ENCODE results near the gene LRRC36.
A peak's percentile ranks its signal among the peaks of the same experiment; 100 is the strongest.

LRRC36 gene

DNA sequence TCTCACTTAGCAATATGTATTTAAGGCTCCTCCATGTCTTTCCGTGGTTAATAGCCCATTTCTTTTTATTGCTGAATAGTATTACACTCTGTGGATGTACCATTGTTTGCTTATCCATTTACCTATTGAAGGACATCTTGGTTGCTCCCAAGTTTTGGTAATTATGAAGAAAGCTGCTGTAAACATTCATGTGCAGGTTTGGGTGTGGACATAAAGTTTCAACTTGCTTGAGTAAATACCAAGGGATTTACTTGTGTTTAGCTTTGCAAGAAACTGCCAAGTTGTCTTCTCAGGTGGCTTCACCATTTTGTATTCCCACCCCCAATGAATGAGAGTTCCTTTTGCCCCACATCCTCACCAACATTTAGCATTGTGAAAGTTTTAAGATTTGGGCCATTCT is 9.5 kb downstream of the LRRC36 start:
- Histone ChIP-seq H3K36me3 (ENCODE audit: control insufficient read depth, low read length) (no peaks in the 10 kb centered on the region), H3K4me1 (ENCODE audit: control insufficient read depth, low read length) (no peaks in the 10 kb centered on the region), H3F3A (ENCODE audit: control insufficient read depth, insufficient read depth) (no peaks in the 10 kb centered on the region), H3K27me3 (ENCODE audit: control insufficient read depth, low read length) (0 out of 2 replicates have a peak, but pooled peaks cover 4% of the 10 kb centered on the region), H3K4me3 (ENCODE audit: low read length) (no peak overlapping the region), H3K79me2 (ENCODE audit: control insufficient read depth, low read length) (no peaks in the 10 kb centered on the region), H3K9me3 (ENCODE audit: control insufficient read depth, insufficient read depth, low read length) (no peaks in the 10 kb centered on the region), H3K4me2 (ENCODE audit: low read length) (no peak overlapping the region), H4K20me1 (ENCODE audit: control insufficient read depth, insufficient read depth, low read depth, low read length) (no peaks in the 10 kb centered on the region), H3K9me2 (replicated peaks; ENCODE audit: control insufficient read depth, low read length) (no peaks in the 10 kb centered on the region), H3K27ac (ENCODE audit: low read depth, low read length) (no peak overlapping the region)
- TF ChIP-seq, protein P1, sequence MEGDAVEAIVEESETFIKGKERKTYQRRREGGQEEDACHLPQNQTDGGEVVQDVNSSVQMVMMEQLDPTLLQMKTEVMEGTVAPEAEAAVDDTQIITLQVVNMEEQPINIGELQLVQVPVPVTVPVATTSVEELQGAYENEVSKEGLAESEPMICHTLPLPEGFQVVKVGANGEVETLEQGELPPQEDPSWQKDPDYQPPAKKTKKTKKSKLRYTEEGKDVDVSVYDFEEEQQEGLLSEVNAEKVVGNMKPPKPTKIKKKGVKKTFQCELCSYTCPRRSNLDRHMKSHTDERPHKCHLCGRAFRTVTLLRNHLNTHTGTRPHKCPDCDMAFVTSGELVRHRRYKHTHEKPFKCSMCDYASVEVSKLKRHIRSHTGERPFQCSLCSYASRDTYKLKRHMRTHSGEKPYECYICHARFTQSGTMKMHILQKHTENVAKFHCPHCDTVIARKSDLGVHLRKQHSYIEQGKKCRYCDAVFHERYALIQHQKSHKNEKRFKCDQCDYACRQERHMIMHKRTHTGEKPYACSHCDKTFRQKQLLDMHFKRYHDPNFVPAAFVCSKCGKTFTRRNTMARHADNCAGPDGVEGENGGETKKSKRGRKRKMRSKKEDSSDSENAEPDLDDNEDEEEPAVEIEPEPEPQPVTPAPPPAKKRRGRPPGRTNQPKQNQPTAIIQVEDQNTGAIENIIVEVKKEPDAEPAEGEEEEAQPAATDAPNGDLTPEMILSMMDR (IDR thresholded peaks at IDR 0.05; ENCODE audit: low read depth, low read length, poor library complexity, severe bottlenecking) = no peak
- TF ChIP-seq EZH2phosphoT487 (IDR thresholded peaks at IDR 0.05; ENCODE audit: borderline replicate concordance, low read length) = no peak

DNA sequence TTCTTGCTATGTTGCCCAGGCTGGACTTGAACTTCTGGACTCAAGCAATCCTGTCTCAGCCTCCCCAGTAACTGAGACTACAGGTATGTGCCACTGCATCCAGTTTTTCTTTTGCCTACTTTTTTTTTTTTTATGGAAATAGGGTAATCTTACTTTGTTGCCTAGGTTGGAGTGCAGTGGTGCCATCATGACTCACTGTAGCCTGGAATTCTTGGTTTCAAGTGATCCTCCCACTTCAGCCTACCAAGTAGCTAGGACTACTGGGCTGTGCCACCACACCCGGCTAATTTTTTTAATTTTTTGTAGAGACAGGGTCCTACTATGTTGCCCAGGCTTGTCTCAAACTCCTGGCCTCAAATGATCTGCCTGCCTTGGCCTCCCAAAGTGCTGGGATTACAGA is 10.0 kb downstream of the LRRC36 start:
- TF ChIP-seq, protein P1 (IDR thresholded peaks at IDR 0.05; ENCODE audit: low read depth, low read length, poor library complexity, severe bottlenecking) = no peak
- no peak for TF ChIP-seq EZH2phosphoT487 (IDR thresholded peaks at IDR 0.05; ENCODE audit: borderline replicate concordance, low read length)
- Histone ChIP-seq H3K27ac (ENCODE audit: low read depth, low read length) (no peak overlapping the region), H3K9me2 (replicated peaks; ENCODE audit: control insufficient read depth, low read length) (no peaks in the 10 kb centered on the region), H3K4me3 (ENCODE audit: low read length) (no peak overlapping the region), H3K4me2 (ENCODE audit: low read length) (no peak overlapping the region), H3F3A (ENCODE audit: control insufficient read depth, insufficient read depth) (no peaks in the 10 kb centered on the region), H3K27me3 (ENCODE audit: control insufficient read depth, low read length) (0 out of 2 replicates have a peak, but pooled peaks cover 4% of the 10 kb centered on the region), H3K9me3 (ENCODE audit: control insufficient read depth, insufficient read depth, low read length) (no peaks in the 10 kb centered on the region), H4K20me1 (ENCODE audit: control insufficient read depth, insufficient read depth, low read depth, low read length) (no peaks in the 10 kb centered on the region), H3K79me2 (ENCODE audit: control insufficient read depth, low read length) (no peaks in the 10 kb centered on the region), H3K4me1 (ENCODE audit: control insufficient read depth, low read length) (no peaks in the 10 kb centered on the region), H3K36me3 (ENCODE audit: control insufficient read depth, low read length) (no peaks in the 10 kb centered on the region)

DNA sequence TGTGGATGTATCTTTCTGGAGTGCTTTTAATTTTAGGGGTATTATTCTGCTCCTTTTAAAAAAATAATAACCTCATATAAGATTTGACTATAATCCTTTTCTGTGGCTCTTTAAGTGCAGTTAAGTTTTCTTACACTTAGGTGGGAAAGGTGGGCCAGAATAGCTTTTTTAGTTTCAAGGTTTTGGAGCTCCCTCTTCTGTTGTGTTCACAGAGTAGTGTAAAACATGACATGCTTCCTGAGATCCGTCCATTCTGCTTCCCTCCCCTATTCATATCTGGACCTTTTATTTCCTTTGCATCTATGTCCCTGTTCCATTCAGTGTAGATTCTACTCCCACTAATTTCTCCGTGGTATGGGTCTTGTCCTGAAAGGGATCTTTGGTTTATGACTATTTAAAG is 12.8 kb downstream of the LRRC36 start:
- Histone ChIP-seq H3K4me3 (ENCODE audit: low read length) (no peak overlapping the region), H3K4me1 (ENCODE audit: control insufficient read depth, low read length) (no peaks in the 10 kb centered on the region), H3K27me3 (ENCODE audit: control insufficient read depth, low read length) (peaks cover 4% of the 10 kb centered on the region; the same call in 1 of the 2 replicates), H3K9me3 (ENCODE audit: control insufficient read depth, insufficient read depth, low read length) (no peaks in the 10 kb centered on the region), H3K9me2 (replicated peaks; ENCODE audit: control insufficient read depth, low read length) (no peaks in the 10 kb centered on the region), H4K20me1 (ENCODE audit: control insufficient read depth, insufficient read depth, low read depth, low read length) (no peaks in the 10 kb centered on the region), H3F3A (ENCODE audit: control insufficient read depth, insufficient read depth) (no peaks in the 10 kb centered on the region), H3K36me3 (ENCODE audit: control insufficient read depth, low read length) (no peaks in the 10 kb centered on the region), H3K79me2 (ENCODE audit: control insufficient read depth, low read length) (no peaks in the 10 kb centered on the region), H3K27ac (ENCODE audit: low read depth, low read length) (no peak overlapping the region), H3K4me2 (ENCODE audit: low read length) (no peak overlapping the region)
- TF ChIP-seq EZH2phosphoT487 (IDR thresholded peaks at IDR 0.05; ENCODE audit: borderline replicate concordance, low read length) = no peak
- TF ChIP-seq, protein P1 (IDR thresholded peaks at IDR 0.05; ENCODE audit: low read depth, low read length, poor library complexity, severe bottlenecking) = peak; percentile 12
